Endothelial cell of umbilical vein (primary cell): Measurements from ENCODE around the gene SMCO4. TPM values are rescaled to one million over a fixed set of nuclear protein-coding genes. Genes with fewer than 3 reads are reported as not detected.

Experiments
- BruUV-seq: library from RNA; stranded (reverse); fragments of 400-500 nt; replicated peaks from 2 replicates; lab custom pipeline; 2021; lab: Mats Ljungman, UMichigan
- CTCF ChIA-PET: fragments of 300-600, 350-600 bp; sonication (Branson Sonifier 250); formaldehyde crosslinking; loops from one replicate; lab custom pipeline; 2021; ENCODE audit warnings: antibody characterized with exemption, inconsistent platforms; lab: Charles Lee
- POLR2A ChIA-PET: fragments of 300-600, 350-600 bp; sonication (Branson Sonifier 250); formaldehyde crosslinking; loops from one replicate; lab custom pipeline; 2021; ENCODE audit warnings: antibody characterized with exemption, inconsistent platforms; lab: Charles Lee
- DNase-seq: peaks from one replicate; pipeline ENCODE4 v3.0.0-alpha.2; 2011; ENCODE audit warnings: low read depth, low spot score
- FAIRE-seq: peaks from 2 replicates; lab custom pipeline; 2011; peaks lifted over from hg19 to GRCh38; lab: Jason Lieb, UNC
- H2AFZ ChIP-seq: 2 replicates; pipeline ENCODE4 v1.6.0; 2012; ENCODE audit warnings: low read depth, low read length, control low read depth, inconsistent platforms
- H3K27ac ChIP-seq: 2 replicates; pipeline ENCODE4 v1.5.1; 2011; ENCODE audit warnings: low read depth, mild to moderate bottlenecking, control low read depth, low read length, moderate library complexity; ENCODE audit not compliant: insufficient read depth
- H3K27me3 ChIP-seq, 2 experiments: 2 replicates each; pipeline versions ENCODE4 v1.6.0 to v1.6.1; 2011; ENCODE audit warnings: low read length in 2 of 2, mixed read lengths in 1 of 2; ENCODE audit not compliant: control insufficient read depth in 2 of 2, insufficient read depth in 2 of 2
- H3K36me3 ChIP-seq, 2 experiments: 2 replicates in 1 of 2; 3 replicates in 1 of 2; pipeline ENCODE4 v1.5.1; 2011; ENCODE audit warnings: low read length in 2 of 2, mild to moderate bottlenecking in 1 of 2, moderate library complexity in 1 of 2; ENCODE audit not compliant: control insufficient read depth in 2 of 2, insufficient read depth in 2 of 2; ENCODE audit errors: extremely low read depth in 1 of 2
- H3K4me1 ChIP-seq: 3 replicates; pipeline ENCODE4 v1.5.1; 2011; ENCODE audit warnings: mild to moderate bottlenecking, low read length; ENCODE audit not compliant: control insufficient read depth, insufficient read depth; ENCODE audit errors: extremely low read depth
- H3K4me2 ChIP-seq: 2 replicates; pipeline ENCODE4 v1.6.1; 2011; ENCODE audit warnings: low read length, control low read depth, mixed read lengths; ENCODE audit not compliant: insufficient read depth
- H3K4me3 ChIP-seq, 3 experiments: fragments of 200-600 bp in 1 of 3; sonication (generic), shearing (Covaris generic) in 1 of 3; replicated peaks in 1 of 3; 2 replicates each; pipeline ENCODE4 v1.5.1; 2011 to 2016; ENCODE audit warnings: control low read depth in 3 of 3, low read length in 3 of 3, mild to moderate bottlenecking in 2 of 3, inconsistent platforms in 1 of 3, low read depth in 1 of 3, moderate library complexity in 1 of 3; ENCODE audit not compliant: insufficient read depth in 1 of 3
- H3K79me2 ChIP-seq: 2 replicates; pipeline ENCODE4 v1.6.0; 2012; ENCODE audit warnings: low read length, inconsistent platforms; ENCODE audit not compliant: control insufficient read depth, insufficient read depth
- H3K9ac ChIP-seq: replicated peaks from 2 replicates; pipeline ENCODE3; 2011; ENCODE audit warnings: low read length, control low read depth; ENCODE audit not compliant: insufficient read depth; ENCODE audit errors: extremely low read depth
- H3K9me1 ChIP-seq: replicated peaks from 3 replicates; pipeline ENCODE4 v1.6.0; 2011; ENCODE audit warnings: mild to moderate bottlenecking, low read length; ENCODE audit not compliant: control insufficient read depth, insufficient read depth; ENCODE audit errors: extremely low read depth
- H3K9me3 ChIP-seq: replicated peaks from 2 replicates; pipeline ENCODE4 v1.5.1; 2012; ENCODE audit warnings: low read length, inconsistent platforms; ENCODE audit not compliant: control insufficient read depth, insufficient read depth
- H4K20me1 ChIP-seq: replicated peaks from 2 replicates; pipeline ENCODE3; 2011; ENCODE audit warnings: mild to moderate bottlenecking, low read length; ENCODE audit not compliant: control insufficient read depth, insufficient read depth; ENCODE audit errors: extremely low read depth
- EZH2 ChIP-seq: IDR thresholded peaks from 2 replicates; pipeline ENCODE4 v1.6.1; 2012; ENCODE audit warnings: borderline replicate concordance, low read depth, mild to moderate bottlenecking, moderate library complexity, low read length, inconsistent platforms; ENCODE audit not compliant: severe bottlenecking
- FOS ChIP-seq: IDR thresholded peaks from 2 replicates; pipeline ENCODE4 v1.6.1; 2011; ENCODE audit warnings: mild to moderate bottlenecking, low read length, moderate library complexity, borderline replicate concordance; ENCODE audit not compliant: insufficient read depth
- GATA2 ChIP-seq: IDR thresholded peaks from 2 replicates; pipeline ENCODE4 v1.7.0; 2011; ENCODE audit warnings: low read depth, mild to moderate bottlenecking, moderate library complexity, mixed read lengths, low read length; ENCODE audit not compliant: insufficient read length, insufficient read depth
- JUN ChIP-seq: IDR thresholded peaks from 2 replicates; pipeline ENCODE4 v1.6.1; 2011; ENCODE audit warnings: borderline replicate concordance, low read depth; ENCODE audit not compliant: insufficient read length, insufficient read depth
- MYC ChIP-seq: IDR thresholded peaks from one replicate; pipeline ENCODE4 v1.6.1; 2011; ENCODE audit warnings: mild to moderate bottlenecking, low read depth, low read length
- POLR2A ChIP-seq: IDR thresholded peaks from 2 replicates; pipeline ENCODE4 v1.6.1; 2012; ENCODE audit warnings: low read depth, mild to moderate bottlenecking, control low read depth, low read length
- POLR2AphosphoS5 ChIP-seq: IDR thresholded peaks from 2 replicates; pipeline ENCODE4 v1.6.1; 2012; ENCODE audit warnings: low read depth, mild to moderate bottlenecking, control low read depth, low read length, moderate library complexity; ENCODE audit not compliant: insufficient read depth
- dilution Hi-C: fragments of 300-500 bp; cut with MboI; formaldehyde crosslinking; loops from one replicate; pipeline ENCODE4 v1.15.0; 2019; ENCODE audit warnings: low sequenced_read_pairs; ENCODE audit not compliant: extremely low pct_ligation_motif_present
- intact Hi-C: fragments of 100-400 bp; cut with micrococcal nuclease; formaldehyde crosslinking; loops from one replicate; pipeline ENCODE4 v1.10.0; 2022
- polyA plus RNA-seq, 4 experiments: library from polyadenylated mRNA; depleted of rRNA in 3 of 4; stranded (reverse) in 3 of 4; unstranded in 1 of 4; fragments of >200 nt; gene quantifications; 2 replicates each; pipeline versions ENCODE4 v1.2.1 to v1.2.3, GENCODE V29; 2011 to 2012; ENCODE audit warnings: missing spikeins in 1 of 4
- total RNA-seq: library from RNA; stranded (reverse); gene quantifications from 2 replicates; pipeline ENCODE4 v1.2.3, GENCODE V29; 2021
- TF ChIP-seq, protein P1 (sequence below): IDR thresholded peaks from 2 replicates; pipeline ENCODE4 v1.6.1; 2011; ENCODE audit not compliant: insufficient read depth, insufficient read length
- TF ChIP-seq, protein P2 (sequence below), 2 donors: IDR thresholded peaks; 1 replicate in 1 of 2; 2 replicates in 1 of 2; pipeline ENCODE4 v1.5.1; 2011; ENCODE audit warnings: low read length in 2 of 2, mild to moderate bottlenecking in 2 of 2, moderate library complexity in 2 of 2, control low read depth in 1 of 2, inconsistent platforms in 1 of 2, low read depth in 1 of 2; ENCODE audit not compliant: insufficient read depth in 1 of 2; ENCODE audit errors: extremely low read depth in 1 of 2

SMCO4 gene
- total and polyA plus RNA-seq, 2 donors (not counting 3 experiments of a cell fraction or from before 2014, with no cell fraction given), result 14.0 to 21.3 TPM

DNA sequence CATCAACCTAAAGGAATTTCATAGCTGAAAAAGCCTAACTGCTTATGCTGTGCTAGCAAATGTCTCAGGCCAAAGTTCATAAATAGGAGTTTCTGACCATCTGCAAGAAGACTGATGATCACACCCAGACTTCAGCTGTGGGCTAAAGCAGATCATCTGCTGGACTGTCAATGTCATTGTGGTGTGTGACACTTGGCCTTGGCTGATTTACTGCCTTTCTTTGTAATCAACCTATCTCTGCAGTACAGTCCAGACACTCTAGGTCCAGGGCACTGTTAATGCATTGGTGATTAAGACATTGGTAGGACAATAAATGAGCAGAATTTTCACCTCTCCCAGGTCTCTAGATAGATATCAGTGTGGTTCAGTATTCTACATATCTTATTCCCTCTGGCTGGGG is 40.3 kb upstream of the SMCO4 start:
- CTCF ChIA-PET, result no interaction called here
- FAIRE-seq, result no peak

More for the DNA sequence above, 40.3 kb upstream of the SMCO4 start:
- Histone ChIP-seq H3K9me3 (no peaks in the 10 kb centered on the region), H4K20me1 (no peaks in the 10 kb centered on the region), H3K36me3 (no peaks in the 10 kb centered on the region), H3K4me2 (no peak overlapping the region), H3K79me2 (no peaks in the 10 kb centered on the region), H3K27ac (no peak overlapping the region), H3K9ac (no peak overlapping the region), H2AFZ (no peak overlapping the region), H3K9me1 (no peaks in the 10 kb centered on the region), H3K27me3 (no peaks in the 10 kb centered on the region), H3K4me1 (no peaks in the 10 kb centered on the region), H3K4me3 (no peak overlapping the region)
- intact Hi-C loops, result no loop called here
- TF ChIP-seq FOS (no peak), EZH2 (no peak), GATA2 (no peak), MYC (no peak), JUN (no peak), POLR2AphosphoS5 (no peak), POLR2A (no peak)
- TF ChIP-seq, protein P1, sequence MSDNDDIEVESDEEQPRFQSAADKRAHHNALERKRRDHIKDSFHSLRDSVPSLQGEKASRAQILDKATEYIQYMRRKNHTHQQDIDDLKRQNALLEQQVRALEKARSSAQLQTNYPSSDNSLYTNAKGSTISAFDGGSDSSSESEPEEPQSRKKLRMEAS, result no peak
- TF ChIP-seq, protein P2, sequence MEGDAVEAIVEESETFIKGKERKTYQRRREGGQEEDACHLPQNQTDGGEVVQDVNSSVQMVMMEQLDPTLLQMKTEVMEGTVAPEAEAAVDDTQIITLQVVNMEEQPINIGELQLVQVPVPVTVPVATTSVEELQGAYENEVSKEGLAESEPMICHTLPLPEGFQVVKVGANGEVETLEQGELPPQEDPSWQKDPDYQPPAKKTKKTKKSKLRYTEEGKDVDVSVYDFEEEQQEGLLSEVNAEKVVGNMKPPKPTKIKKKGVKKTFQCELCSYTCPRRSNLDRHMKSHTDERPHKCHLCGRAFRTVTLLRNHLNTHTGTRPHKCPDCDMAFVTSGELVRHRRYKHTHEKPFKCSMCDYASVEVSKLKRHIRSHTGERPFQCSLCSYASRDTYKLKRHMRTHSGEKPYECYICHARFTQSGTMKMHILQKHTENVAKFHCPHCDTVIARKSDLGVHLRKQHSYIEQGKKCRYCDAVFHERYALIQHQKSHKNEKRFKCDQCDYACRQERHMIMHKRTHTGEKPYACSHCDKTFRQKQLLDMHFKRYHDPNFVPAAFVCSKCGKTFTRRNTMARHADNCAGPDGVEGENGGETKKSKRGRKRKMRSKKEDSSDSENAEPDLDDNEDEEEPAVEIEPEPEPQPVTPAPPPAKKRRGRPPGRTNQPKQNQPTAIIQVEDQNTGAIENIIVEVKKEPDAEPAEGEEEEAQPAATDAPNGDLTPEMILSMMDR (IDR thresholded peaks at IDR 0.05; ENCODE audit: extremely low read depth in 1 of 2, insufficient read depth in 1 of 2, low read depth in 1 of 2, low read length in 2 of 2), result no peak
- dilution Hi-C loops, result no loop called here
- POLR2A ChIA-PET, result no interaction called here
- BruUV-seq, result no TSS peak
- DNase-seq, result no peak
